Left ventricle myocardium inferior (tissue), 1 donor: ENCODE measurements around the gene GSK3B. TPM values are rescaled to one million over a fixed set of nuclear protein-coding genes. Genes with fewer than 3 reads are reported as not detected.

Experiments
- DNase-seq: peaks from one replicate; pipeline ENCODE4 v3.0.0-alpha.2; 2020
- H3K27ac ChIP-seq: fragments of 200-600 bp; replicated peaks from 2 replicates; pipeline ENCODE4 v1.8.0; 2021
- H3K27me3 ChIP-seq: fragments of 200-600 bp; 2 replicates; pipeline ENCODE4 v1.8.0; 2021; ENCODE audit warnings: low read depth
- H3K36me3 ChIP-seq: fragments of 200-600 bp; 2 replicates; pipeline ENCODE4 v1.8.0; 2021
- H3K4me1 ChIP-seq: fragments of 200-600 bp; 2 replicates; pipeline ENCODE4 v1.8.0; 2021
- H3K4me3 ChIP-seq: fragments of 200-600 bp; 2 replicates; pipeline ENCODE4 v1.8.0; 2021; ENCODE audit warnings: mild to moderate bottlenecking, moderate library complexity
- H3K9me3 ChIP-seq: fragments of 200-600 bp; replicated peaks from 2 replicates; pipeline ENCODE4 v1.8.0; 2021
- intact Hi-C: fragments of 100-400 bp; cut with micrococcal nuclease; formaldehyde crosslinking; loops from one replicate; pipeline ENCODE4 v1.11.0; 2022
- total RNA-seq: library from RNA; stranded (reverse); fragmentation: NEBNext Ultra II Directional; extraction: Animal tissue kit (Norgen Biotek cat#: 25700); gene quantifications from one replicate; pipeline ENCODE4 v1.2.1, GENCODE V29; 2021
- TF ChIP-seq, protein P1 (sequence below): fragments of 200-600 bp; IDR thresholded peaks from 2 replicates; pipeline ENCODE4 v1.8.0; 2021; ENCODE audit warnings: antibody characterized with exemption, mild to moderate bottlenecking, borderline replicate concordance
- donor health status: DM: no; HTN: yes; CAD: no; lungs with severe emphysema.

The GSK3B gene
- total RNA-seq, 1 donor from 2014 or later, result 42.5 TPM

DNA sequence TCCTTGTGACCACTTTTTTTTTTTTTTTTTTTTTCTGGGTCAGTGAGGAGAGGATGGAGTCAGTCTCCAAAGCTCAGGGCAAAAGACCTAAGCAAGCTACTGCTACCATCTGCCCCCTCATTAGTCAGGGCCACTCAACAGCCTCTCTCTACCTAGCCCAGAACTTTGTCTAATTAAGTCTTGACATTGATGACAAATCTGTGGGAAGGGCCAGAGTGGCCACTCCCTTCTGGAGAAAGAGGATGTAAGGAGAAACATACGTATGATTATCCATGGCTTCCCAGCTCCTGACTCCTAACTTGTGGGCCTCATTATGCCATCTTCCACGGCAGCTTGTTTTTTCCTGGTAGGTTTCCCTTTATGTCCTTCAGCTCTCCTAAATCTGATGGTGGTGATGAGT lies 274.4 kb downstream of the GSK3B start:
- no peak for DNase-seq
- Histone ChIP-seq H3K27me3 (no peaks in the 10 kb centered on the region), H3K4me3 (no peak overlapping the region), H3K4me1 (peaks cover 8% of the 10 kb centered on the region), H3K36me3 (peaks cover 1% of the 10 kb centered on the region), H3K9me3 (no peaks in the 10 kb centered on the region), H3K27ac (no peak overlapping the region)
- intact Hi-C loops, result no loop called here
- TF ChIP-seq, protein P1, sequence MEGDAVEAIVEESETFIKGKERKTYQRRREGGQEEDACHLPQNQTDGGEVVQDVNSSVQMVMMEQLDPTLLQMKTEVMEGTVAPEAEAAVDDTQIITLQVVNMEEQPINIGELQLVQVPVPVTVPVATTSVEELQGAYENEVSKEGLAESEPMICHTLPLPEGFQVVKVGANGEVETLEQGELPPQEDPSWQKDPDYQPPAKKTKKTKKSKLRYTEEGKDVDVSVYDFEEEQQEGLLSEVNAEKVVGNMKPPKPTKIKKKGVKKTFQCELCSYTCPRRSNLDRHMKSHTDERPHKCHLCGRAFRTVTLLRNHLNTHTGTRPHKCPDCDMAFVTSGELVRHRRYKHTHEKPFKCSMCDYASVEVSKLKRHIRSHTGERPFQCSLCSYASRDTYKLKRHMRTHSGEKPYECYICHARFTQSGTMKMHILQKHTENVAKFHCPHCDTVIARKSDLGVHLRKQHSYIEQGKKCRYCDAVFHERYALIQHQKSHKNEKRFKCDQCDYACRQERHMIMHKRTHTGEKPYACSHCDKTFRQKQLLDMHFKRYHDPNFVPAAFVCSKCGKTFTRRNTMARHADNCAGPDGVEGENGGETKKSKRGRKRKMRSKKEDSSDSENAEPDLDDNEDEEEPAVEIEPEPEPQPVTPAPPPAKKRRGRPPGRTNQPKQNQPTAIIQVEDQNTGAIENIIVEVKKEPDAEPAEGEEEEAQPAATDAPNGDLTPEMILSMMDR, result no peak

DNA sequence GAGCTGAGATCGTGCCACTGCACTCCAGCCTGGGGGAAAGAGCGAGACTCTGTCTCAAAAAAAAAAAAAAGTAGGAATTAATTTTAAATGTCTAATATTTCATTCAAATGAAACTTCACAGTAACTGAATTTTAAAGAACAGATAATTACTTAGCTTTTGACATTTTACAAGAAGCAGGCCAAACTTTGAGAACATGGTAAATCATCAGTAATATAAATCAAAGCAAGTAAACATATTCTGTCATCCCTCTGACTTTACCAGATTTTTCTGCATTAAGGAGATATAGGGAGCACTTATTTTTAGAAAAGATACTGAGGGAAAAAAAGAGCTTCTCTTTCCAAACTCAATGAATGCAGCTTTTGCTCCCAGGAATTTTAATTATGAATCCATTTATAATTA lies 275.3 kb downstream of the GSK3B start:
- DNase-seq, result no peak
- Histone ChIP-seq H3K36me3 (no peaks in the 10 kb centered on the region), H3K27ac (no peak overlapping the region), H3K27me3 (no peaks in the 10 kb centered on the region), H3K4me1 (peaks cover 8% of the 10 kb centered on the region), H3K9me3 (no peaks in the 10 kb centered on the region), H3K4me3 (no peak overlapping the region)
- intact Hi-C loops, result no loop called here
- TF ChIP-seq, protein P1, result no peak

- H3K9me3 ChIP-seq, result no peaks in the 10 kb centered on the region
- TF ChIP-seq, protein P1, result no peak
- H3K36me3 ChIP-seq, result no peaks in the 10 kb centered on the region
- H3K27ac ChIP-seq, result no peak overlapping the region
- peaks cover 8% of the 10 kb centered on the region for H3K4me1 ChIP-seq
- no peaks in the 10 kb centered on the region for H3K27me3 ChIP-seq
- H3K4me3 ChIP-seq, result no peak overlapping the region
- no peak for DNase-seq
- intact Hi-C loops, result no loop called here
Measured at GRCh38 chr3:119817583-119818363, 276.5 kb downstream of the GSK3B start.

GRCh38 chr3:119817071-119817470 lies 277.2 kb downstream of the GSK3B start:
- intact Hi-C loops, result no loop called here
- DNase-seq, result peak; percentile 33
- Histone ChIP-seq H3K36me3 (no peaks in the 10 kb centered on the region), H3K27me3 (no peaks in the 10 kb centered on the region), H3K27ac (no peak overlapping the region), H3K4me3 (no peak overlapping the region), H3K9me3 (no peaks in the 10 kb centered on the region), H3K4me1 (peaks cover 11% of the 10 kb centered on the region)
- TF ChIP-seq, protein P1, result no peak

DNA sequence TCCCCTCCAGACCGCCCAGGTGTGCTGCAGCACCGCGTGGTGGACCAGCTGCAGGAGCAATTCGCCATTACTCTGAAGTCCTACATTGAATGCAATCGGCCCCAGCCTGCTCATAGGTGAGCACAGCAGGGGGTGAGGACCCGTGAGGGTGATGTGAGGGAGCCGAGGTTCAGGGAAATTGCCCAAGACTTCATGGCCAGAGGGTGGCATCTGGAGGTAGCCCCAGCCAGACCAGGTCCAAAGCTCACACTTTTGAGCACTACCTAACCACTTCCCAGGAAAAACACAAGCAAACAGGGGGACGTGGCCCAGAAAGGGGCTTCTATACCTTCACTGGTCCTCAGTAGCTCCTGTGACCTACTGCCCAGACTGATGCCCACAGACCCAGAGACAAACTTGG lies 278.5 kb downstream of the GSK3B start:
- H3K27me3 ChIP-seq, result no peaks in the 10 kb centered on the region
- DNase-seq, result no peak
- no peaks in the 10 kb centered on the region for H3K9me3 ChIP-seq
- no peak overlapping the region for H3K27ac ChIP-seq
- TF ChIP-seq, protein P1, result no peak
- intact Hi-C loops, result no loop called here
- H3K36me3 ChIP-seq, result no peaks in the 10 kb centered on the region
- H3K4me3 ChIP-seq, result no peak overlapping the region
- H3K4me1 ChIP-seq, result peaks cover 13% of the 10 kb centered on the region
